ENCODE measurements around the gene IDUA.

The IDUA gene

GRCh38 chr4:965048-965765 is 21.6 kb upstream of the IDUA start:
- ChIA-PET CTCF (no interaction called here), POLR2A (interaction anchor here (2.6 kb wide), 1 partner anchor 22 kb away, joined by 6 read pairs; the partner anchor contains the start of gene IDUA)
- TF ChIP-seq, protein P1, sequence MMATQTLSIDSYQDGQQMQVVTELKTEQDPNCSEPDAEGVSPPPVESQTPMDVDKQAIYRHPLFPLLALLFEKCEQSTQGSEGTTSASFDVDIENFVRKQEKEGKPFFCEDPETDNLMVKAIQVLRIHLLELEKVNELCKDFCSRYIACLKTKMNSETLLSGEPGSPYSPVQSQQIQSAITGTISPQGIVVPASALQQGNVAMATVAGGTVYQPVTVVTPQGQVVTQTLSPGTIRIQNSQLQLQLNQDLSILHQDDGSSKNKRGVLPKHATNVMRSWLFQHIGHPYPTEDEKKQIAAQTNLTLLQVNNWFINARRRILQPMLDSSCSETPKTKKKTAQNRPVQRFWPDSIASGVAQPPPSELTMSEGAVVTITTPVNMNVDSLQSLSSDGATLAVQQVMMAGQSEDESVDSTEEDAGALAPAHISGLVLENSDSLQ (IDR thresholded peaks at IDR 0.05): no peak
- TF ChIP-seq NFRKB (IDR thresholded peaks at IDR 0.05) (no peak), LEF1 (IDR thresholded peaks at IDR 0.05; ENCODE audit: borderline replicate concordance) (no peak), FOXA1 (IDR thresholded peaks at IDR 0.05) (no peak), BHLHE40 (IDR thresholded peaks at IDR 0.05; ENCODE audit: borderline replicate concordance) (no peak), SP1 (IDR thresholded peaks at IDR 0.05) (no peak), HDGF (IDR thresholded peaks at IDR 0.05; ENCODE audit: borderline replicate concordance) (no peak), L3MBTL2 (conservative IDR thresholded peaks at IDR 0.05) (no peak)
- no peak for DNase-seq (ENCODE audit: extremely low spot score)

DNA sequence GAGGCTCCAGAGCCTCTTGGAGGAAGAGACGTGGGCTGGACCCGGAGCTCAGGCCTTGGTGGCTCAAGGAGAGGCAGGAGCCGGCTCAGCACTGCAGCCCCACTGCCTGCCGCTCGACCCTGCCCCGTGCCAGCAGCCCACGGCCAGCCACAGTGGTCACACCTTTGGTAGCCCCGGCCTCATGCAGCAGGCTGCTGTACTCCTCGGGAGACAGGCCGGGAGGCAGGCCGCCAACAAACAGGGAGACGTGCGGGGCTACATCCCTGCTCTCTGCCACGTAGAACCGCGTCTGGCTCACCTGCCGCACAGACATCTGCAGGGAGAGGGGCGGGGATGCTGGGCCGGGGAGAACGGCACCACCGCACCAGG is 21.1 kb upstream of the IDUA start:
- POLR2A ChIA-PET: no interaction called here
- no peak for DNase-seq (ENCODE audit: extremely low spot score)
- CTCF ChIA-PET: no interaction called here
- TF ChIP-seq, protein P1 (IDR thresholded peaks at IDR 0.05): no peak
- no peak for TF ChIP-seq CTBP1 (IDR thresholded peaks at IDR 0.05; ENCODE audit: borderline replicate concordance)
- no peak for TF ChIP-seq LEF1 (IDR thresholded peaks at IDR 0.05; ENCODE audit: borderline replicate concordance)
- no peak for TF ChIP-seq HDGF (IDR thresholded peaks at IDR 0.05; ENCODE audit: borderline replicate concordance)
- TF ChIP-seq BHLHE40 (IDR thresholded peaks at IDR 0.05; ENCODE audit: borderline replicate concordance): no peak
- TF ChIP-seq ELF4 (IDR thresholded peaks at IDR 0.05): no peak
- no peak for TF ChIP-seq FOXK2 (IDR thresholded peaks at IDR 0.05)
- TF ChIP-seq SP1 (IDR thresholded peaks at IDR 0.05): no peak
- no peak for TF ChIP-seq NFRKB (IDR thresholded peaks at IDR 0.05)
- no peak for TF ChIP-seq SUZ12 (IDR thresholded peaks at IDR 0.05)
- no peak for TF ChIP-seq ARNT (IDR thresholded peaks at IDR 0.05)
- TF ChIP-seq FOXA1 (IDR thresholded peaks at IDR 0.05): no peak
- TF ChIP-seq TARDBP (IDR thresholded peaks at IDR 0.05): no peak
- no peak for TF ChIP-seq ZNF384 (IDR thresholded peaks at IDR 0.05)

GRCh38 chr4:966266-967112 is 20.4 kb upstream of the IDUA start:
- POLR2A ChIA-PET: no interaction called here
- no peak for DNase-seq (ENCODE audit: extremely low spot score)
- CTCF ChIA-PET: no interaction called here
- TF ChIP-seq NFRKB (IDR thresholded peaks at IDR 0.05) (no peak), ELF4 (IDR thresholded peaks at IDR 0.05) (no peak), LEF1 (IDR thresholded peaks at IDR 0.05; ENCODE audit: borderline replicate concordance) (no peak), FOXK2 (IDR thresholded peaks at IDR 0.05) (no peak), SP1 (IDR thresholded peaks at IDR 0.05) (no peak), ZNF384 (IDR thresholded peaks at IDR 0.05) (no peak), HDGF (IDR thresholded peaks at IDR 0.05; ENCODE audit: borderline replicate concordance) (no peak), SUZ12 (IDR thresholded peaks at IDR 0.05) (no peak), ARNT (IDR thresholded peaks at IDR 0.05) (no peak), BHLHE40 (IDR thresholded peaks at IDR 0.05; ENCODE audit: borderline replicate concordance) (no peak), FOXM1 (IDR thresholded peaks at IDR 0.05; ENCODE audit: borderline replicate concordance) (no peak), L3MBTL2 (conservative IDR thresholded peaks at IDR 0.05) (no peak)
- TF ChIP-seq, protein P1 (IDR thresholded peaks at IDR 0.05): no peak

DNA sequence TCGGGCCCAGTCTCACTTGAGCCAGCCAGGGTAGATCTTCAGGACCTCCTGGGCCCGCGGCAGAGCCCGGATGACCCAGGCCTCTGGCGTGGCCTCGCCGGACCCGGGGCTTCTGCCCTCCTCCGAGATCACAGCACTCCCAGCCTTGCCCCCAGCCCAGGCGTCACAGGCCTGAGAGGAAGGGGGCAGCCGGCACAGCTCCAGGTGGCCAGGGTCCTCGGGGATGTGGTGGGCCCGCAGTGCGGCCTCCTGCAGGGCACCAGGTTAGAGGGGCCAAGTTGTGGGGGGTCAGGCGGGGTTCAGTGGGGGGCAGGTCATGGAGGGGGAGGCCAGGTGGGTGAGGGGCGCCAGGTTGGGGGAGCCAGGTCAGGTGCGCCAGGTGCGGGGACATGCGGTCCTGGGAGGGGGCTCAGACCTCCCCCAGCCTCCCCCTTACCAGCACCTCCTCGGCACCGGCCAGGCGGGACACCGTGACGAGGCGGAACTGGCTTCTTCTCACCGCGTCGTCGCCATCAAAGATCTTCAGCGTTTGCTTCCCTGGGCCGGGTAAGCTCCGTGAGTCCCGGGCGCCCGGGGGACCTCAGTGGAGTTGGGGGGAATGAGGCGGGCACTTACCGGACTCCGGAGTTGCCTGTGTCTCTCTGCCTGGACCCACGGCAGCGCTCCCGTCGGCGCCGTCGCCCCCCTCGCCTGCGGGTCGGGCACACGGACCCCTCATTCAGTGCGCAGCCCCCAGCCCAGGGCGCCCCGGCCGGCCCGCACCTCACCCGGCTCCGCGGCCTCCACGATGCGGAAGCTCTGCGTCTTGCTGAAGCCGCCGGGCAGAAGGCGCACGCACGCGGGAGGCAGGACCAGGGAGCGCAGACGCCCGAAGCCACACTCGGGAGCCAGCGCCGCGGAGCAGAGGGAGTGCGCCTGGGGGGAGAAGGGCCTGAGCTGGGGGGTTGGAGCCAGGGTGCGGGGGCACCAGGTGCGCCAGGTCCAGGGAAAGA is 19.4 kb upstream of the IDUA start:
- ChIA-PET CTCF (no interaction called here), POLR2A (no interaction called here)
- DNase-seq (ENCODE audit: extremely low spot score): no peak
- TF ChIP-seq TARDBP (IDR thresholded peaks at IDR 0.05) (no peak), SUZ12 (IDR thresholded peaks at IDR 0.05) (no peak), BHLHE40 (IDR thresholded peaks at IDR 0.05; ENCODE audit: borderline replicate concordance) (no peak), CTBP1 (IDR thresholded peaks at IDR 0.05; ENCODE audit: borderline replicate concordance) (no peak), ARNT (IDR thresholded peaks at IDR 0.05) (no peak), ZNF384 (IDR thresholded peaks at IDR 0.05) (no peak), FOXM1 (IDR thresholded peaks at IDR 0.05; ENCODE audit: borderline replicate concordance) (no peak)
- TF ChIP-seq, protein P1 (IDR thresholded peaks at IDR 0.05): no peak
